GM23248 (cell line): Measurements from ENCODE around the gene EPB41L4B.

Experiments
- EZH2 ChIP-seq: fragments of 200-600 bp; sonication (generic); IDR thresholded peaks from 2 replicates; pipeline ENCODE4 v1.6.1; 2018; ENCODE audit warnings: antibody characterized with exemption, mild to moderate bottlenecking; ENCODE audit not compliant: insufficient read depth, poor library complexity, severe bottlenecking
- EZH2phosphoT487 ChIP-seq: fragments of 200-600 bp; sonication (generic); IDR thresholded peaks from 2 replicates; pipeline ENCODE4 v1.6.1; 2018; ENCODE audit warnings: antibody characterized with exemption, moderate library complexity, mild to moderate bottlenecking, low read depth; ENCODE audit not compliant: insufficient read depth

DNA sequence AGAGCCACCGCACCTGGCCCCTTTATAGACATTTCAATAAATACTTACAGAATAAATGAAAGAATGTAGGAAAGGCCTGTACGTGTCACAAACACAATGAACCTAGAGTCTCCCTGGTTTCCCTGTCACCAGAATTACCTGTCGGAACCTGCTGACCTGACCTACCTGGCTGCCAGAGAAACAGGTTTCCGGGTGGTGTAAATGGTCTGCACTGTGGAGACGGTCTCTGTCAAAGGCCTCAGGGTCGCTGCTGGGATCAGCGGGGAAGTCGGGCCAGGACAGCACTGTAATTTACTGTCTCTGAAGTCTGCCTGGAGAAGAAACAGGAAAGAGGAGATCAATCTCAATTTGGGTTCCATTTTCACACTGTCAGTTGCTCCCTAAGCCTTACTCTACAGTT is 144.5 kb downstream of the EPB41L4B start:
- TF ChIP-seq EZH2: no peak
- TF ChIP-seq EZH2phosphoT487: no peak
